ENCODE data around the gene SNRNP35. TPM values are rescaled to one million over a fixed set of nuclear protein-coding genes. Genes with fewer than 3 reads are reported as not detected.
"Not testable (repeated sequence)": the region's sequence is repeated elsewhere in the genome, so short reads cannot be mapped to it uniquely, and the experiment has no call there.

SNRNP35 gene
- total and polyA plus RNA-seq, 4 donors = 23.3 to 72.7 (median 32.0) TPM

- H3K27me3 ChIP-seq (ENCODE audit: control insufficient read depth in 1 of 2, insufficient read depth in 2 of 2, low read length in 1 of 2); H3K4me1 ChIP-seq (ENCODE audit: control insufficient read depth in 1 of 2, insufficient read depth in 2 of 2, low read length in 2 of 2); H3K36me3 ChIP-seq (ENCODE audit: control insufficient read depth in 1 of 2, insufficient read depth in 2 of 2, low read length in 1 of 2); H3K9me3 ChIP-seq (ENCODE audit: control insufficient read depth, low read length); DNase-seq; ATAC-seq (ENCODE audit: low FRiP score): not testable (repeated sequence)
- H3K27ac ChIP-seq (ENCODE audit: low read depth in 1 of 2, low read length in 2 of 2) = peak overlapping the region; percentile 32 to 61
- peak overlapping the region in 1 of 2 donors; percentile 33 for H3K4me3 ChIP-seq (ENCODE audit: low read length in 2 of 2)
- intact Hi-C loops (cut with DNase I) = loop anchor here (5.0 kb wide), 1 partner anchor 35 kb away; no protein-coding TSS in a partner anchor
- 46 to 47% methylated on average over 15 of the region's 15 CpGs for WGBS, 2 donors
Measured at GRCh38 chr12:123431951-123432817, 25.8 kb upstream of the SNRNP35 start.

GRCh38 chr12:123433615-123434014 is 24.3 kb upstream of the SNRNP35 start:
- 79 to 82% methylated on average over 6 of the region's 6 CpGs for WGBS, 2 donors
- H3K9me3 ChIP-seq (ENCODE audit: control insufficient read depth, low read length) = no peaks in the 10 kb centered on the region
- DNase-seq (no peak), ATAC-seq (ENCODE audit: low FRiP score) (no peak)
- H3K4me3 ChIP-seq (ENCODE audit: low read length in 2 of 2) = peak overlapping the region in 1 of 2 donors; percentile 40
- no peaks in the 10 kb centered on the region for H3K36me3 ChIP-seq (ENCODE audit: control insufficient read depth in 1 of 2, insufficient read depth in 2 of 2, low read length in 1 of 2)
- peak overlapping the region; percentile 32 to 42 for H3K27ac ChIP-seq (ENCODE audit: low read depth in 1 of 2, low read length in 2 of 2)
- H3K4me1 ChIP-seq (ENCODE audit: control insufficient read depth in 1 of 2, insufficient read depth in 2 of 2, low read length in 2 of 2) = peaks cover 0 to 4% of the 10 kb centered on the region in 2 donors
- intact Hi-C loops (cut with DNase I) = loop anchor here (5.0 kb wide), 1 partner anchor 36 kb away; no protein-coding TSS in a partner anchor
- H3K27me3 ChIP-seq (ENCODE audit: control insufficient read depth in 1 of 2, insufficient read depth in 2 of 2, low read length in 1 of 2) = no peaks in the 10 kb centered on the region

- no peaks in the 10 kb centered on the region for H3K9me3 ChIP-seq (ENCODE audit: control insufficient read depth, low read length)
- WGBS, 2 donors = 15 to 31% methylated on average over 4 to 5 of the region's 5 CpGs
- H3K27ac ChIP-seq (ENCODE audit: low read depth in 1 of 2, low read length in 2 of 2) = peak overlapping the region in 1 of 2 donors; percentile 71
- no peaks in the 10 kb centered on the region for H3K27me3 ChIP-seq (ENCODE audit: control insufficient read depth in 1 of 2, insufficient read depth in 2 of 2, low read length in 1 of 2)
- H3K4me3 ChIP-seq (ENCODE audit: low read length in 2 of 2) = peak overlapping the region; percentile 74 to 87
- DNase-seq (no peak), ATAC-seq (ENCODE audit: low FRiP score) (no peak)
- H3K36me3 ChIP-seq (ENCODE audit: control insufficient read depth in 1 of 2, insufficient read depth in 2 of 2, low read length in 1 of 2) = no peaks in the 10 kb centered on the region
- H3K4me1 ChIP-seq (ENCODE audit: control insufficient read depth in 1 of 2, insufficient read depth in 2 of 2, low read length in 2 of 2) = peaks cover 0 to 4% of the 10 kb centered on the region in 2 donors
- intact Hi-C loops (cut with DNase I) = loop anchor here in 1 of 2 donors (1.0 to 2.0 kb wide), 2 partner anchors 43 to 100 kb away; no protein-coding TSS in a partner anchor
Measured at GRCh38 chr12:123435636-123436016, 22.3 kb upstream of the SNRNP35 start.

- DNase-seq (peak; percentile 97), ATAC-seq (ENCODE audit: low FRiP score) (peak; percentile 96)
- intact Hi-C loops (cut with DNase I) = loop anchor here in 1 of 2 donors (2.0 kb wide), 1 partner anchor 43 kb away; no protein-coding TSS in a partner anchor
- Histone ChIP-seq H3K36me3 (ENCODE audit: control insufficient read depth in 1 of 2, insufficient read depth in 2 of 2, low read length in 1 of 2) (no peaks in the 10 kb centered on the region), H3K27ac (ENCODE audit: low read depth in 1 of 2, low read length in 2 of 2) (peak within 1 kb of the TSS; percentile 20 to 71), H3K27me3 (ENCODE audit: control insufficient read depth in 1 of 2, insufficient read depth in 2 of 2, low read length in 1 of 2) (no peaks in the 10 kb centered on the region), H3K9me3 (ENCODE audit: control insufficient read depth, low read length) (no peaks in the 10 kb centered on the region), H3K4me3 (ENCODE audit: low read length in 2 of 2) (peak within 1 kb of the TSS; percentile 74 to 87), H3K4me1 (ENCODE audit: control insufficient read depth in 1 of 2, insufficient read depth in 2 of 2, low read length in 2 of 2) (peaks cover 0 to 4% of the 10 kb centered on the region in 2 donors)
- WGBS, 2 donors = 0 to 1% methylated on average over 65 to 69 of the region's 69 CpGs
Measured at GRCh38 chr12:123436017-123436964, 21.6 kb upstream of the SNRNP35 start, which contains the start of gene RILPL2. Gene RILPL2 (minus strand): TSS chr12:123436684. CDS start chr12:123436420, 264 bp downstream.

- intact Hi-C loops (cut with DNase I) = no loop called here
- no peak overlapping the region for H3K4me3 ChIP-seq (ENCODE audit: low read length in 2 of 2)
- H3K36me3 ChIP-seq (ENCODE audit: control insufficient read depth in 1 of 2, insufficient read depth in 2 of 2, low read length in 1 of 2) = no peaks in the 10 kb centered on the region
- DNase-seq (no peak), ATAC-seq (ENCODE audit: low FRiP score) (no peak)
- no peaks in the 10 kb centered on the region for H3K9me3 ChIP-seq (ENCODE audit: control insufficient read depth, low read length)
- no peaks in the 10 kb centered on the region for H3K27me3 ChIP-seq (ENCODE audit: control insufficient read depth in 1 of 2, insufficient read depth in 2 of 2, low read length in 1 of 2)
- 87 to 88% methylated on average over 13 of the region's 13 CpGs for WGBS, 2 donors
- H3K27ac ChIP-seq (ENCODE audit: low read depth in 1 of 2, low read length in 2 of 2) = no peak overlapping the region
- H3K4me1 ChIP-seq (ENCODE audit: control insufficient read depth in 1 of 2, insufficient read depth in 2 of 2, low read length in 2 of 2) = no peaks in the 10 kb centered on the region
Measured at GRCh38 chr12:123441523-123442164, 16.3 kb upstream of the SNRNP35 start.

GRCh38 chr12:123442774-123443173 is 15.2 kb upstream of the SNRNP35 start:
- Histone ChIP-seq H3K4me3 (ENCODE audit: low read length in 2 of 2) (no peak overlapping the region), H3K27ac (ENCODE audit: low read depth in 1 of 2, low read length in 2 of 2) (no peak overlapping the region), H3K9me3 (ENCODE audit: control insufficient read depth, low read length) (no peaks in the 10 kb centered on the region), H3K4me1 (ENCODE audit: control insufficient read depth in 1 of 2, insufficient read depth in 2 of 2, low read length in 2 of 2) (no peaks in the 10 kb centered on the region), H3K36me3 (ENCODE audit: control insufficient read depth in 1 of 2, insufficient read depth in 2 of 2, low read length in 1 of 2) (no peaks in the 10 kb centered on the region), H3K27me3 (ENCODE audit: control insufficient read depth in 1 of 2, insufficient read depth in 2 of 2, low read length in 1 of 2) (no peaks in the 10 kb centered on the region)
- DNase-seq (no peak), ATAC-seq (ENCODE audit: low FRiP score) (no peak)
- 83 to 85% methylated on average over 4 of the region's 4 CpGs for WGBS, 2 donors
- intact Hi-C loops (cut with DNase I) = no loop called here

GRCh38 chr12:123444092-123445026 is 13.6 kb upstream of the SNRNP35 start:
- ATAC-seq (ENCODE audit: low FRiP score) = peak; percentile 45

More at GRCh38 chr12:123444092-123445026, 13.6 kb upstream of the SNRNP35 start:
- Histone ChIP-seq H3K9me3 (ENCODE audit: control insufficient read depth, low read length) (no peaks in the 10 kb centered on the region), H3K4me1 (ENCODE audit: control insufficient read depth in 1 of 2, insufficient read depth in 2 of 2, low read length in 2 of 2) (no peaks in the 10 kb centered on the region), H3K4me3 (ENCODE audit: low read length in 2 of 2) (no peak overlapping the region), H3K27me3 (ENCODE audit: control insufficient read depth in 1 of 2, insufficient read depth in 2 of 2, low read length in 1 of 2) (no peaks in the 10 kb centered on the region), H3K36me3 (ENCODE audit: control insufficient read depth in 1 of 2, insufficient read depth in 2 of 2, low read length in 1 of 2) (no peaks in the 10 kb centered on the region), H3K27ac (ENCODE audit: low read depth in 1 of 2, low read length in 2 of 2) (peak overlapping the region in 1 of 2 donors; percentile 87)
- 38 to 42% methylated on average over 8 of the region's 8 CpGs for WGBS, 2 donors
- DNase-seq = no peak
- intact Hi-C loops (cut with DNase I) = no loop called here

Data from aorta (tissue), 5 donors.